Gastroesophageal sphincter (tissue), 4 donors: Measurements from ENCODE around the gene TP53INP2. TPM values are rescaled to one million over a fixed set of nuclear protein-coding genes. Genes with fewer than 3 reads are reported as not detected.

Source experiments
- ATAC-seq: fragments of 150-250 bp; one replicate; pipeline ENCODE4 v1.9.1; 2016; ENCODE audit warnings: mild to moderate bottlenecking, moderate library complexity
- H3K27ac ChIP-seq, 4 donors: fragments of 200-600 bp; sonication (generic) in 3 of 4; 1 replicate in 3 of 4; 2 replicates in 1 of 4; pipeline ENCODE4 v1.5.1; 2016 to 2019
- H3K27me3 ChIP-seq: fragments of 200-600 bp; sonication (generic); one replicate; pipeline ENCODE4 v1.5.1; 2019
- H3K36me3 ChIP-seq, 2 donors: fragments of 200-600 bp; sonication (generic); one replicate each; pipeline ENCODE4 v1.5.1; 2019; ENCODE audit warnings: control low read depth in 1 of 2
- H3K4me1 ChIP-seq, 3 donors: fragments of 200-600 bp; sonication (generic); 1 replicate in 2 of 3; 2 replicates in 1 of 3; pipeline ENCODE4 v1.5.1; 2016 to 2019; ENCODE audit warnings: control low read depth in 2 of 3
- H3K4me3 ChIP-seq, 2 donors: fragments of 200-600 bp; sonication (generic); one replicate each; pipeline ENCODE4 v1.5.1; 2019; ENCODE audit warnings: mild to moderate bottlenecking in 1 of 2, moderate library complexity in 1 of 2
- H3K9me3 ChIP-seq, 3 donors: fragments of 200-600 bp; sonication (generic); one replicate each; pipeline ENCODE4 v1.5.1; 2017 to 2019; ENCODE audit warnings: control low read depth in 2 of 3
- EP300 ChIP-seq: sonication (generic); formaldehyde crosslinking; IDR thresholded peaks from one replicate; pipeline ENCODE4 v1.6.1; 2017; ENCODE audit warnings: antibody characterized with exemption, mild to moderate bottlenecking
- POLR2A ChIP-seq, 2 donors: fragments of 450-650 bp; IDR thresholded peaks; one replicate each; pipeline ENCODE4 v1.6.1; 2017; ENCODE audit warnings: antibody characterized with exemption in 2 of 2, mild to moderate bottlenecking in 2 of 2, moderate library complexity in 1 of 2
- POLR2AphosphoS5 ChIP-seq: sonication (generic); formaldehyde crosslinking; IDR thresholded peaks from one replicate; pipeline ENCODE4 v1.6.1; 2017; ENCODE audit warnings: antibody characterized with exemption
- WGBS, 2 donors: methylation state at CpG; one replicate each; pipeline ENCODE4 v1.1.5; 2018; ENCODE audit warnings: low coverage in 1 of 2; 5-methylcytosine and 5-hydroxymethylcytosine counted together
- total RNA-seq, 4 donors: library from RNA; depleted of rRNA; stranded (reverse); fragments of >200 nt; gene quantifications; one replicate each; pipeline ENCODE4 v1.1.0, GENCODE V29; 2016
- TF ChIP-seq, protein P1 (sequence below), 4 experiments: fragments of 200-600 bp in 2 of 4; fragments of 450-650 bp in 2 of 4; sonication (generic) in 1 of 4; IDR thresholded peaks; one replicate each; pipeline ENCODE4 v1.5.1; 2017 to 2019; ENCODE audit warnings: antibody characterized with exemption in 4 of 4, mild to moderate bottlenecking in 2 of 4, moderate library complexity in 2 of 4

Gene TP53INP2
- total RNA-seq, 4 donors from 2014 or later: 22.8 to 67.8 (median 53.0) TPM

GRCh38 chr20:34705397-34706301 lies 1.5 kb downstream of the TP53INP2 start:
- Histone ChIP-seq H3K27ac (peak overlapping the region; percentile 86 to 100 (median 97)), H3K9me3 (no peaks in the 10 kb centered on the region), H3K36me3 (peaks cover 0 to under 1% of the 10 kb centered on the region in 2 donors), H3K4me1 (peaks cover 0 to 60% (median 20%) of the 10 kb centered on the region in 3 donors), H3K27me3 (no peaks in the 10 kb centered on the region), H3K4me3 (peak overlapping the region in 1 of 2 donors; percentile 62)
- ATAC-seq: no peak
- 29 to 44% methylated on average over 1 to 3 of the region's 6 CpGs for WGBS, 2 donors
- no peak for TF ChIP-seq POLR2A (IDR thresholded peaks at IDR 0.05)
- TF ChIP-seq EP300: no peak
- TF ChIP-seq, protein P1, sequence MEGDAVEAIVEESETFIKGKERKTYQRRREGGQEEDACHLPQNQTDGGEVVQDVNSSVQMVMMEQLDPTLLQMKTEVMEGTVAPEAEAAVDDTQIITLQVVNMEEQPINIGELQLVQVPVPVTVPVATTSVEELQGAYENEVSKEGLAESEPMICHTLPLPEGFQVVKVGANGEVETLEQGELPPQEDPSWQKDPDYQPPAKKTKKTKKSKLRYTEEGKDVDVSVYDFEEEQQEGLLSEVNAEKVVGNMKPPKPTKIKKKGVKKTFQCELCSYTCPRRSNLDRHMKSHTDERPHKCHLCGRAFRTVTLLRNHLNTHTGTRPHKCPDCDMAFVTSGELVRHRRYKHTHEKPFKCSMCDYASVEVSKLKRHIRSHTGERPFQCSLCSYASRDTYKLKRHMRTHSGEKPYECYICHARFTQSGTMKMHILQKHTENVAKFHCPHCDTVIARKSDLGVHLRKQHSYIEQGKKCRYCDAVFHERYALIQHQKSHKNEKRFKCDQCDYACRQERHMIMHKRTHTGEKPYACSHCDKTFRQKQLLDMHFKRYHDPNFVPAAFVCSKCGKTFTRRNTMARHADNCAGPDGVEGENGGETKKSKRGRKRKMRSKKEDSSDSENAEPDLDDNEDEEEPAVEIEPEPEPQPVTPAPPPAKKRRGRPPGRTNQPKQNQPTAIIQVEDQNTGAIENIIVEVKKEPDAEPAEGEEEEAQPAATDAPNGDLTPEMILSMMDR (IDR thresholded peaks at IDR 0.05): peak in 2 of 4 experiments; percentile 32 to 37

DNA sequence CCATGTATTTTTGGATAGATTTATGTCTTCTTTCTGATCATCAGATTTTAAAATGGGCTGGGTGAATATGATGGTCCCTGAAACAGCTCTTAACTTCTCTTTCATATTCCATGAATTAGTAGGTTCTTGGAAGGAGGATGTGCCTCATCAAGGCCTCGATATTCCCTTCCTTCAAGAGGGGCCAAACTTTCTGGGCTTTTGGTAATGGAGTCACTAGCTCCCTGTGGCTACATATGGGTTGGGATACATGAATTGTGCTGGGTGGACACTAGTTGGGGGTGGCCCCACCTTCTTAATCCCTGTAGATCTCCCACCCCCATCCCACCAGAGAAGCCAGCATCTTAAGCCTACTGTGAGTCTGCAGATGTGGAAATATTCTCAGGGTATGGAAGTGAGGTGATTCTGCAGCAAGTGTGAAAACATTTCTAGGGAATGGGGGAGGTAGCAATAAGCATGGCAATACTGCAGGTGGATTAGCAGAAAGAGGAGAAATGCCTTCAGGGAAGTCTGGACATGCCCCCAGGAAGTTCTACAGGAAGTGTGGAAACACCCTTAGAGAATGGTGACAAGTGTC lies 2.2 kb downstream of the TP53INP2 start:
- Histone ChIP-seq H3K4me1 (peaks cover 0 to 67% (median 20%) of the 10 kb centered on the region in 3 donors), H3K4me3 (no peak overlapping the region), H3K27me3 (no peaks in the 10 kb centered on the region), H3K36me3 (peaks cover 0 to 8% of the 10 kb centered on the region in 2 donors), H3K9me3 (no peaks in the 10 kb centered on the region), H3K27ac (peak overlapping the region; percentile 86 to 100 (median 97))
- no peak for ATAC-seq
- WGBS, 2 donors: 80% methylated on average over 1 of the region's 1 CpG; no CpG with 5 or more reads in 1 of the 2 donors
- TF ChIP-seq POLR2A (IDR thresholded peaks at IDR 0.05) (no peak), POLR2AphosphoS5 (no peak), EP300 (no peak)
- TF ChIP-seq, protein P1 (IDR thresholded peaks at IDR 0.05): no peak

DNA sequence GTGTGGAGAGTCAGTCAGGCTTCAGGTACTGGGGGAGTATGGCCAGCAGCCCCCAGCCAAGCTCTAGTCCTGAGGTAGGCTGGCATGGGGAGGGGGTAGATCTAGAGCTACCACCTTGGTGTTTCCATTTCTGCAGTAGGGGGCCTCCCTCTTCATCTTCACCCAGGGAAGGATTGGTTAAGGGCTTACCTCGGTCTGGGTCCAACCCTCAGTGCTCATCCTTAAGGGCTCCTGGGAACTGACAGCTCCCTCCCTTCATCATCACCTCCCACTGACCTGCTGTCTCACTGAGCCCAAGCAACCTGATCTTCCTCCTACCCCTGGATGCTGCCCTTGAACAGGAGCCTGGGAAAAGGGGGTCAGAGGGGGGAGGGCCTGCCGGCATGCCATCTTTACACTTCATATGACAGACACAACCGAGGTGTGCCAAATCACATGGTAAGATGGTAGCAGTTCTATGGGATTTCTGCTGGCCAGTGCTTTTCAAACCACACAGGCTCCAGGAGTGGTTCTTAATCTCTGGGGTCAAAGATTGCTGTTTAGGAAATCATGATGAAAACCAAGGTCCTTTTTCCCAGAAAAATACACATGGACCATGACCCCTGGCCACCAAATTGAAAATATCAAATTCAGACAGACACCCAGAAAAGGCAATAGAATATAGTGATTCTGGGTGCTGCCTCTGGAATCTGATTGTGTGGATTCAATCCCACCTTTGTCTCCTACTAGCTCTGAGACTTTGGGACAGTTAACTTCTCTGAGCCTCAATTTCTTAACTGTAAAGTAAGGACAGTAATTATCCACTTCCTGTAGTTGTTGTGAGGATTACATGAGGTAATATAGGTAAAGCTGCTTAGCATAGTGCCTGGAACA lies 3.0 kb downstream of the TP53INP2 start:
- H3K27me3 ChIP-seq: no peaks in the 10 kb centered on the region
- peaks cover 0 to 15% of the 10 kb centered on the region in 2 donors for H3K36me3 ChIP-seq
- WGBS, 2 donors: 83% methylated on average over 1 of the region's 3 CpGs; no CpG with 5 or more reads in 1 of the 2 donors
- no peak overlapping the region for H3K4me3 ChIP-seq
- H3K9me3 ChIP-seq: no peaks in the 10 kb centered on the region
- peaks cover 0 to 75% (median 20%) of the 10 kb centered on the region in 3 donors for H3K4me1 ChIP-seq
- no peak for TF ChIP-seq EP300
- TF ChIP-seq POLR2AphosphoS5: no peak
- TF ChIP-seq, protein P1 (IDR thresholded peaks at IDR 0.05): no peak
- TF ChIP-seq POLR2A (IDR thresholded peaks at IDR 0.05): no peak
- no peak for ATAC-seq
- H3K27ac ChIP-seq: peak overlapping the region in 3 of 4 donors; percentile 94 to 100 (median 100)

- ATAC-seq: no peak
- no peaks in the 10 kb centered on the region for H3K27me3 ChIP-seq
- WGBS, 2 donors: 0% methylated on average over 5 of the region's 22 CpGs
- H3K27ac ChIP-seq: peak overlapping the region; percentile 94 to 100 (median 96)
- TF ChIP-seq, protein P1 (IDR thresholded peaks at IDR 0.05): peak in 3 of 4 experiments; percentile 14 to 73 (median 18)
- TF ChIP-seq EP300 (no peak), POLR2A (IDR thresholded peaks at IDR 0.05) (no peak)
- H3K4me1 ChIP-seq: peaks cover 0 to 70% (median 20%) of the 10 kb centered on the region in 3 donors
- peak overlapping the region; percentile 66 to 92 for H3K4me3 ChIP-seq
- H3K36me3 ChIP-seq: peaks cover 0 to 30% of the 10 kb centered on the region in 2 donors
- no peaks in the 10 kb centered on the region for H3K9me3 ChIP-seq
These were observed 4.5 kb downstream of the TP53INP2 start for GRCh38 chr20:34708621-34709043.
